Measurements from ENCODE around the gene MLX.

MLX gene

GRCh38 chr17:42566883-42567573, at the start of gene MLX:
TSS of gene MLX (plus strand) at chr17:42567100. CDS start at chr17:42567125, 25 bp downstream.
- DNase-seq, result peak; percentile 88 to 91

GRCh38 chr17:42517516-42517915, 49.4 kb upstream of the MLX start:
- peak in 1 of 2 experiments; percentile 10 for DNase-seq

DNA sequence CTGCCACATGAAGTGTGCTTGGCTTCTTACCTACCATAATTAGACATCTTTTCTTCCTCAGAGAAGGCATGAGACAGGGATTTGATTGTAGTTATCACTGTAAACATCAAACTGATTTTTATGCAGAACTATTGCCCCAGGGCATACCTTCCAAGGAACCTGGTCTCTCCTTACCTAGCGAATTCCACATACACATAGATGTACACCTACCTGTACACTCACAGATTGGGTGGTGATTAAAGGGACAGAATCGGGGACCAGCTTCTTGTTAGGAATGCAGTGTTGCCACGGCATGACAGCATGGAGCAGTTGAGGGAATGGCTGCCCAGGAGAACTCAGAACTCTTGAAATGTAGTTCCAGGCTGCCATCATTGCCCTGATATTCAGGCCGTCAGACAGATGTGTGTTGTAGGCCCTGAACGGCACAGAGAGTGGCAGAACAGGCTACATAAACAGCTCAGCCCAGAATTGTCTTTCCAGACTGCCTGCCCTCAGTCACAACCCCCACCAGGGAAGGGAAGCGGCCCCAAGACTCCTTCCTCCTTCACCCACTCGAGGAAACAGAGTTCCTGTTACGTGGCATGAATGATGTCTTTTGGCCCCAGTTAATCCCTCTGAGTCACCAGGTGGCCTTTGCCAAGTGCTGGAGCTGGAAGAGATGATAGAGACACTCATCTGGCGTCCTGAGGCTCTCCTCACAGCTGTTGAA, 48.7 kb upstream of the MLX start:
- no peak for DNase-seq

DNA sequence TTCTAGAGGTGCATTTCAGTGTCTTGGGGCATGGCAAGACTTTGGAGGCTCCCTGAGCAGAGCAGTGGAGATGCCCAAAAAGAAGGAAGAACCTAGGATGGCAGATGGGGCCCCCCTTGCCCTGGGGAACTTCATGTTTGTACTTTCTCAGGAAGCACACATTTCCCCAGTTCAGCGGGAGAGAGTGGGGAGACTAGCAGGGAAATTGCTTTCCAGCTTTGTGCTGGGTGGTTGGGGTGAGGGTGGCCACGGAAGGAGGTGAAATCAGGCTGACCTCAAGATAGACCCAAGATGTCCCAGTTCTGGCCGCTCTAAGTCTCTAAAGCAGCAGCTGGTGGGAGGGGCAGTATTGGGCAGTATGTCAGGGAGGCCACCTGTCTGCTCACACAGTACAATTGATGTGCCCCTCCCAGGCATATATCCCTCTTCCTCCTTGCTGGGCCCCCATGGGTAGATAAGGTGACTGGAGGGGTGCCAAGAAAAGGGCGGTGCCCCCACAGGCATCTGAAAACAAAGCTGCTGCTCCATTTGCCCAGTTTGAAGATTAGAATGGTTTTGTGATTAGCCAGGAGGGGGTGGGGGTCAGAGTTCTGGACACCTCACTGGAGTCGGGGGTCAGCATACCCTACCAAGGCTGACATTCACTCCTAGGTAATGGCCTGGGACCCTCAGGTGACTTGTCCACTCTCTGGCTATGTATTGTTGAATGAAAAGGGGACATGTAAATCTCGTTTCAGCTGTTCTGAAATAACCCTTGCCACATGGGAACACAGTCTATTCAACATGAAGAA, 48.0 kb upstream of the MLX start:
- no peak for DNase-seq

DNA sequence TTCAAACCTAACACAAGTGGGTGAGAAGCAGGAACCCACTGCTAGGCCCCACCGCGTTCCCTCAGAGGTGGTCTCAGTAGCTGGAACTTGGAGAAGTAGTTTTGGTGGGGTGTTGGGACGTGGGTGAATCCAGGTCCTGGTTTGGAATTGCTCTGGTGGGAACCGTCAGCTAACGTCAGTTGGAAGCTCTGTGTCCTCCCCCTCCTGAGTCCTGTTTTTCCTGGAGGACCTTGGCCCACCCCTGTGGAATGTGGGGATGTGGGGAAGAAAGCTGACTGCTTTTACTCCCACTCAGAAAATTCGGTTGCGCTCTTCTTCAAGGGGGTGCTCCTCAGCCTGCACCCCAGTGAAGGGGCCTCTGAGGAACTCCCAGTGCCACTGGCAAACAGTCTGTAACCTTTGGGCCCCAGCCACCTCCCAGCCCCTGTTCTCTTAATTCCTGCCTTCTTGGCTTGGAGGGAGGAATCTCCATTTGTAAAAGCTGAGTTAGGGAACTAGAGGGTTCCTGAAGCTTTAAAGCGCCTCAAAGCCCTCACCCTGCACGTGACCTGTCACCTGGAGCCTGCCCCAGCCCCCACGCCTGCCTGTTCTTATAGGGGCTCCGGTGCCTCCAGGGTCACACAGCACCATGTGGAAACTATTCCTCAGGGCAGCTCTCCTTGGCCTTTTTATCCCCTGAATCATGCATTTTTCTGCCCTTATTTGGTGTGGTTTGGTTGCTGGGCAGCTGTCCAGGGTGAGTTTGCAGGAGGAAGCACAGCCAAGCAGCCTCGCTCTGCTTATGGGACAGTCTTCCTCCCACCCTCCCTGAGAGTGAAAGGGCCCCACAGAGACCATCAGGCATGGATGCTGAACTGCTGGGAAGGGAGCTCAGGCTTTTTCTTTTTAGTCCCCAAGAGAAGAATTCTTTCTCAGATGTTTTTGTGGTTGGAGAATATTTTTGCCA, 47.1 kb upstream of the MLX start:
- no peak for DNase-seq

GRCh38 chr17:42520540-42520951, 46.4 kb upstream of the MLX start:
- DNase-seq, result no peak

DNA sequence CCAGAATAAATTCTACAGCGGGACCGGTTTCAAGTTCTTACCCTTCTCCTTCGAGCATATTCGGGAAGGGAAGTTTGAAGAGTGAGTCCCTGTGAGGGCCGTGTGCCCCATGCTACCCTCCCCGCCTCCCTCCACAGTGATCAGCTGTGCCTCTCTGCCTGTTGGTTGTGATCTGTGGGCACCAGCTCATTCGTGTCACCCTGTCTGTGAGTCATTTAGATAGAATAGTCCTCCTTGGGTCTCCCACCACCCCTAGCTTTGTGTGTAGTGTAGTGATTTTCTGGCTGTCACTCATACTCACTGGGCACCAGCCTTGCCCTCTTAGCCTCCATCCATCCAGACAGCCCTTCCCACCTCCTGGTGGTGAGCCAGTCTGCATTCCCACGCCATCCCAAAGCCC, 45.9 kb upstream of the MLX start:
- no peak for DNase-seq

DNA sequence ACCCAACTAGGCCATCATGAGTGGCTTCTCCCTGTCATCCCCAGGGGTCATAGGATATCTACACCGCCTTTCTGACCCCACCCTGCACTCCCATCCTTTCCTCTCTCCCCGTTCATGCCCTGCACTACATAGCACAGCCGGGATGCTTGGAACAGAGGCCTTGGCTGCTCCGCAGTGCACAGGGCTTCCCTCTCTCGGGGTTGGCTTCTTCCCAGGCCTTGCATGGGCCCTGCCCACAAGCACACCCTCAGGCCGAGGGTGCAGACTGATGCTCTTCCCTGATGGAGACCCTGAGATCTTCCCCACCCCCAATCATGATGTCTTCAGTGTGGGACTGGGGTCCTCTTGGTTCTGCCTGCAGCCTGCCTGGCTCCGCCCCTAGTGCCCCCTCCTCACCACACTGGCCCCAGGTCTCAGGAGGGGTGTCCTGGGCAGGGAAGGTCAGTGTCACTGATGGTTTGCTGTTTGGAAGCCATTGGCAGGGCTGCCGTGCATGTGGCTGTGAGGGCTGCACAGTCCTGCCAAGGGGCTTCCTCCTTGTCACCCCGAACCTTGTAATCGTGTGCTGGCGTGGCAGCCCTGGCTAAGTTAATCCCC, 45.1 kb upstream of the MLX start:
- no peak for DNase-seq

- no peak for DNase-seq
Measured at GRCh38 chr17:42522263-42522790, 44.6 kb upstream of the MLX start.

GRCh38 chr17:42522798-42523278, 44.1 kb upstream of the MLX start:
- no peak for DNase-seq

DNA sequence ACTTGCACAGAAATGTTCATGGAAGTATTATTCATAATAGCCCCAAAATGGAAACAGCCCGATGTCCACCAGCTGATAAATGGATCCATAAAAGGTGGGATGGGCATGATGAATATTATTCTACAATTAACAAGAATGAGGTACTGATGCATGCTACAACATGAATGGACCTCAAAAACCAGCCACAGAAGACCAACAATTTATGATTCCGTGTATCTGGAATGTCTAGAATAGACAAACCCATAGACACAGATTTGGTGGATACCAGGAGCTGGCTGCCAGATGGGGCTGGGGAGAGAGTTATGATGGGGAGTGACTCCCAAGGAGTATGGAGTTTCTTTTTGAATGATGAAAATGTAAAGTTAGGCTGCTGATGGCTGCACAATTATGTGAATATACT, 41.7 kb upstream of the MLX start:
- DNase-seq, result no peak

GRCh38 chr17:42526031-42526444, 40.9 kb upstream of the MLX start:
- DNase-seq, result no peak

DNA sequence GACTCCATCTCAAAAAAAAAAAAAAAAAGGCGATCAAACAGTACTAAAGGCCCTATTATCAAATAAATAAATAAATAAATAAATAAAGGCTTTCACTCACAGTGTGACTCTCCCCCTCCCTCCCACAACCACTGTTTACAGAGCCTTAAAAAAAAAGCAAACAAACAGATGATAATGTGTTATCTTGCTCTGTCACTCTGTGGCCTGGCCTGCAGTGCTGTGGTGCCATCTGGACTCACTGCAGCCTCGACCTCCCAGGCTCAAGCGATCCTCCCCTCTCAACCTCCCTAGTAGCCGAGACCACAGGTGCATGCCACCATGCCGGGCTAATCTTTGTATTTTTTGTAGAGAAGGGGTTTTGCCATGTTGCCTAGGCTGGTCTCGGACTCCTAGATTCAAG, 39.0 kb upstream of the MLX start:
- DNase-seq, result no peak

DNA sequence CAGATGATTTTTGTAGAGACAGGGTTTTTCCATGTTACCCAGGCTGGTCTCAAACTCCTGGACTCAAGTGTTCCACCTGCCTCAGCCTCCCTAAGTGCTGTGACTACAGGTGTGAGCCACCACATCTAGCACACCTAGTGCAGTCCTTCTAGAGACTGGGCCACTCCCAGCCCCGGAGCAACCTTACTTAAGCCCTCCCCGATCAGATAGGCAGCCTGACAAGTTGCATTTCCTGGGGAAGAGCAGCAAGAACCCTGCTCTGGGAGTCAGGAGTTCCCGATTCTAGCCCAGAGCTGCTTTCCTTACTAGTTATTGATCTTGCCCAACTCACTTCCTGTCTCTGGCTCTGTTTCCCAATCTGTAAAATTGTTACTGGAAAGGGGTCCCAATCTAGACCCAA, 37.8 kb upstream of the MLX start:
- DNase-seq, result no peak

DNA sequence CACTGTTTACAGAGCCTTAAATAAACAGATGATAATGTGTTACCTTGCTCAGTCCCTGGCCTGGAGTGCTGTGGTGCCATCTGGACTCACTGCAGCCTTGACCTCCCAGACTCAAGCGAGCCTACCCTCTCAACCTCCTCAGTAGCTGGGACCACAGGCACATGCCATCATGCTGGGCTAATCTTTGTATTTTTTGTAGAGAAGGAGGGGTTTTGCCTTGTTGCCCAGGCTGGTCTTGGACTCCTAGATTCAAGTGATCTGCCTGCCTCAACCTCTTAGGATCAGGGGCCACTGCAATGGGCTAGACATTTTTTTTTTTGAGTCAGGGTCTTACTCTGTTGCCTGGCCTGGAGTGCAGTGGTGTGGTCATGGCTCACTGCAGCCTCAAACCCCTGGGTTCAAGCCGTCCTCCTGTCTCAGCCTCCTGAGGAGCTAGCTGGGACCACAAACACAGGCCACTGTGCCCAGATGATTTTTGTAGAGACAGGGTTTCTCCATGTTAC, 35.9 kb upstream of the MLX start:
- no peak for DNase-seq

GRCh38 chr17:42531455-42532354, 35.2 kb upstream of the MLX start:
- no peak for DNase-seq

DNA sequence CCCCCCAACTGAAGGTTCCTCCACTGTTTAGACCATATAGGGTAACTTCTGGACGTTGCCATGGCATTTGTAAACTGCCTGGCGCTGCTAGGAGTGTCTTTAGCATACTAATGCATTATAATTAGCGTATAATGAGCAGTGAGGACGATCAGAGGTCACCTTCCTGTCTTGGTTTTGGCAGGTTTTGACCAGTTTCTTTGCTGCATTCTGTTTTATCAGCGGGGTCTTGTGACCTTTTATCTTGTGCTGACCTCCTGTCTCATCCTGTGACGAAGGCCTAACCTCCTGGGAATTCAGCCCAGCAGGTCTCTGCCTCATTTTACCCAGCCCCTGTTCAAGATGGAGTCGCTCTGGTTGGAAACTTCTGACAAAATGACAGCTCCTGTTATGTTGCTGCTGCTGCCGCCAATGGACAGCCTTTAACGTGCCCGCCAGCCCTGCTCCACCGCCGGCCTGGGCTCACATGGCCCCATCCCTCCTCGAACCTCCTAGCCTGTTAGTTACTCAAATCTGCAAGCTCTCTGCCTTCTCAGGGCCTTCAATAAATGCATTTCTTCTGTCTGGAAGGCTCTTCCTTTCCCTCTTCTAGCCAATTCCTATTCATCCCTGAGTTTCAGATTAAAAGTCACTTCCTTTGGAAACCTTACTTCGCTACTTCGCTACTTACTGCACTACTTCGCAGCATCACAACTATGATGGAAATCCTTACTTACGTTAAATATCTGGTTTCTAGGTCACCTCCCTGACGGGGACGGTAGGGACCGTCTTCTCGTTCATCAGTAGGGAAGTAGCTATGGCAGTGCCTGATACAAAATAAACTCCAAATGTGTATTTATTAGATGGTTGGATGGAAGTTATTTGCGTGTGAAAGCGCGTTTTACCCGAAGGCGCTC, 31.5 kb upstream of the MLX start:
- no peak for DNase-seq

DNA sequence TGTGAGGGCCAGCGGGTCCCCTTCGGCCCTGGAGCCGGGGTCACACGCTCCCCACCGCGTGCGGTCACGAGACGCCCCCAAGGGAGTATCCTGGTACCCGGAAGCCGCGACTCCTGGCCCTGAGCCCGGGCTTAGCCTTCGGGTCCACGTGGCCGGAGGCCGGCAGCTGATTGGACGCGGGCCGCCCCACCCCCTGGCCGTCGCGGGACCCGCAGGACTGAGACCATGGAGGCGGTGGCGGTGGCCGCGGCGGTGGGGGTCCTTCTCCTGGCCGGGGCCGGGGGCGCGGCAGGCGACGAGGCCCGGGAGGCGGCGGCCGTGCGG, 30.9 kb upstream of the MLX start, which contains the start of gene NAGLU:
Gene NAGLU (plus strand): TSS at position 194 of the 324 bp plus-strand sequence. CDS start 32 bp downstream, at position 226.
- peak; percentile 54 to 77 for DNase-seq
